Measurements from ENCODE around the gene ROBO2.

ROBO2 gene

DNA sequence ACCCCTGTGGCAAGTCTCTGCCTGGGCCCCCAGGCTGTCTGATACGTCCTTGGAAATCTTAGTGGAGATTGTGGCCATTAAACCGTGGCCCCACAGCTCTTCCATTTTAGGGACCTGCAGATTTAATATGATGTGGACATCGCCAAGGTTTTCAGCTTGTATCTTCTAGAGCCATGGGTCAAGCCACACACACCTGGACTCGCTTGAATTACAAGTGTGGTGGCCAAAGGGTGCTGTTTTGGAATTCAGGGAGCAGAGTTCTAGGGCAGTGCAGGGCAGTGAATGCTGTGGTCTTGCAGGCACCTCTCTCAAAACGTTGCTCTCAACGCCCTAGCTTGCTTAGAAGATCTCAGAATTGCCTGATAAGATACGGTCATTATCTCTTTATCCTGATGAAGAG lies 211.2 kb downstream of the ROBO2 start:
- Histone ChIP-seq H3K4me1 (ENCODE audit: control insufficient read depth in 1 of 2, insufficient read depth in 2 of 2, low read length in 2 of 2) (no peaks in the 10 kb centered on the region), H2AFZ (ENCODE audit: insufficient read depth, low read length, poor library complexity) (no peak overlapping the region), H3K18ac (ENCODE audit: low read length) (no peak overlapping the region), H4K8ac (ENCODE audit: low read depth, low read length) (no peak overlapping the region), H3K27ac (ENCODE audit: low read depth, low read length) (no peak overlapping the region), H4K91ac (ENCODE audit: low read depth, low read length) (no peak overlapping the region), H3K27me3 (ENCODE audit: insufficient read depth, low read length) (no peaks in the 10 kb centered on the region), H3K4me3 (ENCODE audit: low read depth, low read length) (no peak overlapping the region), H3K4me2 (ENCODE audit: low read length) (no peak overlapping the region), H3K9me3 (ENCODE audit: insufficient read depth, low read depth, low read length) (no peaks in the 10 kb centered on the region), H3K23ac (ENCODE audit: low read length) (peak overlapping the region; percentile 68), H3K79me1 (ENCODE audit: low read length) (no peaks in the 10 kb centered on the region), H3K9ac (ENCODE audit: low read length) (no peak overlapping the region), H3K14ac (ENCODE audit: low read length) (no peak overlapping the region), H2BK12ac (ENCODE audit: low read length) (no peak overlapping the region), H4K12ac (ENCODE audit: low read depth, low read length) (no peak overlapping the region), H3K4ac (ENCODE audit: low read depth, low read length) (no peak overlapping the region), H3K79me2 (ENCODE audit: control insufficient read depth, insufficient read depth, low read length, poor library complexity) (no peaks in the 10 kb centered on the region), H3K36me3 (ENCODE audit: control insufficient read depth in 1 of 2, insufficient read depth in 2 of 2, low read length in 2 of 2) (no peaks in the 10 kb centered on the region), H2BK120ac (ENCODE audit: insufficient read depth, low read length, poor library complexity) (no peak overlapping the region), H2BK5ac (ENCODE audit: low read depth, low read length, poor library complexity) (no peak overlapping the region), H2AK5ac (ENCODE audit: low read length) (no peak overlapping the region)
- WGBS (ENCODE audit: extremely low coverage, insufficient coverage, insufficient read length), result no CpG with 5 or more reads among the region's 7 CpGs
- DNase-seq, result no peak

DNA sequence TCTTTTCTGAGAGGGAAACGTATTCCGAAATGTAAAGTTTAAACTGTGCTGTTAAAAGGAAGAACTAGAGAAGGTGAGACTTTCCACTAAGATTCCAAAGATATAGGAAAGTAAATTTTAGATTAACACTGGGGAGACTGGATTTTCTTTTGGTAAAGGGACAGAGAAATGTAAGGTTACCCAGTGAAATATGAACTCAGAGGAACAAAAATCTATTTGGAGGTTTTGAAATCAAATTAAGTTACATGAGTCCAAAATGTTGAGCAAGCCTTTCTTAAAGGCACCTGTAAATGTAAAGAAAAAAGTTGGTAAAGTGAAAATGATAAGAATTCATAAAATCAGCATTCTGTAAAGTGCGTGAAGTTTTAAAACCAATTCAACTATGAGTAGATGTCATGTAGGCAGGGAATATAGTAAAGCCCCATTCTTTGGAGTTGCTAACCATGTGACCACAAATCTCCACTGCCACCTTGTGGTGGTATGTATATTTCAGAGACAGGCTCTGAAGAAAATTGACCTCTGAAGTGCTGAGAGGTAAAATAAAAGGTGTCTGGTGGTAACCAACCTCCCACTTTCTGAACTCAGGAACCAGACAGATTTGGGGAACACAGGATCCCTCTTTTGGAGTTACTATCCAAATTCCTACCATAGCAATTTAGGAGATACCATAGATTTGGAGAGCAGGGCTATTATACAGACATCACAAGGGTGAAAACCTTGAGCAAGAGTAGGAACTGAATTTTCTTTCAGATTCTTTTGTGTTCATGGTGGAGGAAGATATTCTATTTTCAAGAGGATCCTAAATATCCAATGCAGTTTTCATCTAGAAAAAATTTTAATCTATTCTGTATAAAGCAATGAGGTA lies 215.3 kb downstream of the ROBO2 start:
- no peak overlapping the region for H3K23ac ChIP-seq (ENCODE audit: low read length)
- no peak overlapping the region for H2BK12ac ChIP-seq (ENCODE audit: low read length)

DNA sequence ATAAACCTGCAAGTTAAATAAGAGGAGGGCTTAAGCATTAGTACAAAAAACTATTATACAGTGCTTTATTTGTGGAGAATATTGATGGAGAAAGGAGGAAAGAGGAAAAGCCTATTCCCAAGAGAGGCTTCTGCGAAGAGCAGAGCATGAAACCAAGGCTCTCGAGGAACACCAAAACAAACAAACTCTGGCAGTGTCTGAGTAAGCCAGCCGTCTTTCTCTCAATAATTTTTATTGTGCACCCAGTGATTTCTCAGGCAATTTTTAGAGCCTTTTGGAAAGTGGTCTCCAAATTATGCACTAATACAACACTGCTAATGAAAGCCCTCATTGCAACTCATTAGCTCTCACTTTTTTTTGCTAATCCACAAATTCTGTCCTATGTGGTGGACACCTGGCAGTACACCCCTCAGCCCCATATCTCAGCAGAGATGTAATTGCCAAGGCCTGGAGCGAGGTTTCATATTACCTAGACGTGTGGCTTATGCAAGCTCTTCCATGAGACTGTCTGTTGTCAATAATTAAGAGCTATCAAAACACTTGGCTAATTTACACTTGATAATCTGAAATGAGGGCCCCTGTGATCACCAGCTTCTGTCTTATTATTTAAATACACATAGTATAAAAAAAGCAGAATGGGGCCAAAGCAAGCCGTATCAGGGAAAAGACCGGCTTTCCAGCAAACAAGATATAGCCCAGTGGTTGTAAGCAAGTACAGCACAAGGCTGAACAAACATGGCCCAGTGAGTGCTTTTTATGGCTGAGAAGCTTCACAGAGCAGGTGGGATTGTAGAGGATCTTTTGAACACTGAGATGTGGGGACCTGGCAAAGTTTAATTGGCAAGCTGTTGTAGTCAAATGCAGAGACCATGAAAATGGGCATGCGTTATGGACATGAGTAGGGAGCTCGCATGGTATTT lies 216.9 kb downstream of the ROBO2 start:
- Histone ChIP-seq H4K8ac (ENCODE audit: low read depth, low read length) (no peak overlapping the region), H3K4me3 (ENCODE audit: low read depth, low read length) (no peak overlapping the region), H3K4ac (ENCODE audit: low read depth, low read length) (no peak overlapping the region), H3K36me3 (ENCODE audit: control insufficient read depth in 1 of 2, insufficient read depth in 2 of 2, low read length in 2 of 2) (no peaks in the 10 kb centered on the region), H3K18ac (ENCODE audit: low read length) (no peak overlapping the region), H2BK120ac (ENCODE audit: insufficient read depth, low read length, poor library complexity) (no peak overlapping the region), H3K4me2 (ENCODE audit: low read length) (no peak overlapping the region), H3K23ac (ENCODE audit: low read length) (no peak overlapping the region), H3K9me3 (ENCODE audit: insufficient read depth, low read depth, low read length) (no peaks in the 10 kb centered on the region), H2BK5ac (ENCODE audit: low read depth, low read length, poor library complexity) (no peak overlapping the region), H3K4me1 (ENCODE audit: control insufficient read depth in 1 of 2, insufficient read depth in 2 of 2, low read length in 2 of 2) (no peaks in the 10 kb centered on the region), H3K27me3 (ENCODE audit: insufficient read depth, low read length) (no peaks in the 10 kb centered on the region), H3K9ac (ENCODE audit: low read length) (no peak overlapping the region), H3K79me1 (ENCODE audit: low read length) (no peaks in the 10 kb centered on the region), H4K91ac (ENCODE audit: low read depth, low read length) (no peak overlapping the region), H3K27ac (ENCODE audit: low read depth, low read length) (no peak overlapping the region), H3K14ac (ENCODE audit: low read length) (no peak overlapping the region), H4K12ac (ENCODE audit: low read depth, low read length) (no peak overlapping the region), H3K79me2 (ENCODE audit: control insufficient read depth, insufficient read depth, low read length, poor library complexity) (no peaks in the 10 kb centered on the region), H2AK5ac (ENCODE audit: low read length) (no peak overlapping the region), H2AFZ (ENCODE audit: insufficient read depth, low read length, poor library complexity) (no peak overlapping the region), H2BK12ac (ENCODE audit: low read length) (no peak overlapping the region)
- WGBS (ENCODE audit: extremely low coverage, insufficient coverage, insufficient read length), result no CpG with 5 or more reads among the region's 9 CpGs
- no peak for DNase-seq

More for the DNA sequence above, 215.3 kb downstream of the ROBO2 start:
- H3K4me3 ChIP-seq (ENCODE audit: low read depth, low read length), result no peak overlapping the region
- H3K9ac ChIP-seq (ENCODE audit: low read length), result no peak overlapping the region
- no peak overlapping the region for H2BK120ac ChIP-seq (ENCODE audit: insufficient read depth, low read length, poor library complexity)
- no peak overlapping the region for H2AFZ ChIP-seq (ENCODE audit: insufficient read depth, low read length, poor library complexity)
- H3K4me1 ChIP-seq (ENCODE audit: control insufficient read depth in 1 of 2, insufficient read depth in 2 of 2, low read length in 2 of 2), result no peaks in the 10 kb centered on the region
- no peak overlapping the region for H4K12ac ChIP-seq (ENCODE audit: low read depth, low read length)
- H3K14ac ChIP-seq (ENCODE audit: low read length), result no peak overlapping the region
- no peak overlapping the region for H3K4ac ChIP-seq (ENCODE audit: low read depth, low read length)
- H4K8ac ChIP-seq (ENCODE audit: low read depth, low read length), result no peak overlapping the region
- H3K18ac ChIP-seq (ENCODE audit: low read length), result no peak overlapping the region
- no peaks in the 10 kb centered on the region for H3K9me3 ChIP-seq (ENCODE audit: insufficient read depth, low read depth, low read length)
- no peak overlapping the region for H3K4me2 ChIP-seq (ENCODE audit: low read length)
- no peak overlapping the region for H2AK5ac ChIP-seq (ENCODE audit: low read length)
- no peaks in the 10 kb centered on the region for H3K79me2 ChIP-seq (ENCODE audit: control insufficient read depth, insufficient read depth, low read length, poor library complexity)
- WGBS (ENCODE audit: extremely low coverage, insufficient coverage, insufficient read length), result no CpG with 5 or more reads among the region's 3 CpGs
- DNase-seq, result peak; percentile 11 to 68
- H2BK5ac ChIP-seq (ENCODE audit: low read depth, low read length, poor library complexity), result no peak overlapping the region
- no peak overlapping the region for H4K91ac ChIP-seq (ENCODE audit: low read depth, low read length)
- H3K36me3 ChIP-seq (ENCODE audit: control insufficient read depth in 1 of 2, insufficient read depth in 2 of 2, low read length in 2 of 2), result no peaks in the 10 kb centered on the region
- H3K79me1 ChIP-seq (ENCODE audit: low read length), result no peaks in the 10 kb centered on the region
- H3K27ac ChIP-seq (ENCODE audit: low read depth, low read length), result no peak overlapping the region
- H3K27me3 ChIP-seq (ENCODE audit: insufficient read depth, low read length), result no peaks in the 10 kb centered on the region

DNA sequence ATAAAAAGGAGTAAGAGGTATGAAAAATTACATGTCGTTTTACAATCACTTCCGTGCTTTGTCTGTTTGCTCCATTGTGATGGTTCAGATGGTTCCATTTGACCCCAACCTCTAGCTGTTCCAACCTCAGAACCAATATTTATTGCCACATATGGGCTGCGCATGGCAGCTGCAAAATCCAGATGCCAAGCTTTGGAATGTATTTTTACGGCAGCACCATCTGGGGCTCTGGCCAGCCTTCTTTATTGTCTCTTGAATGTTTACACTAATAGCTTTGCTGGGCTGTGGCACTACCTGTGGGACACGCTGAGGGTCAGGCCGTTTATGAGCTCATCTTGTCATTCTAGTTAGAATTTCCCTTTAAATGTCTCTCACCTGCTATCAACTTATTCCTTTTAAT lies 219.8 kb downstream of the ROBO2 start:
- no peak overlapping the region for H2AK5ac ChIP-seq (ENCODE audit: low read length)
- no peak overlapping the region for H2BK5ac ChIP-seq (ENCODE audit: low read depth, low read length, poor library complexity)
- H3K27me3 ChIP-seq (ENCODE audit: insufficient read depth, low read length), result no peaks in the 10 kb centered on the region
- no peak overlapping the region for H3K23ac ChIP-seq (ENCODE audit: low read length)
- H3K4me3 ChIP-seq (ENCODE audit: low read depth, low read length), result no peak overlapping the region
- H3K9ac ChIP-seq (ENCODE audit: low read length), result no peak overlapping the region
- H3K9me3 ChIP-seq (ENCODE audit: insufficient read depth, low read depth, low read length), result no peaks in the 10 kb centered on the region
- WGBS (ENCODE audit: extremely low coverage, insufficient coverage, insufficient read length), result no CpG with 5 or more reads among the region's 6 CpGs
- no peaks in the 10 kb centered on the region for H3K36me3 ChIP-seq (ENCODE audit: control insufficient read depth in 1 of 2, insufficient read depth in 2 of 2, low read length in 2 of 2)
- H4K91ac ChIP-seq (ENCODE audit: low read depth, low read length), result no peak overlapping the region
- no peaks in the 10 kb centered on the region for H3K79me1 ChIP-seq (ENCODE audit: low read length)
- no peak overlapping the region for H2BK120ac ChIP-seq (ENCODE audit: insufficient read depth, low read length, poor library complexity)
- no peak overlapping the region for H3K14ac ChIP-seq (ENCODE audit: low read length)
- no peak overlapping the region for H3K4ac ChIP-seq (ENCODE audit: low read depth, low read length)
- H2BK12ac ChIP-seq (ENCODE audit: low read length), result no peak overlapping the region
- DNase-seq, result no peak
- no peak overlapping the region for H3K4me2 ChIP-seq (ENCODE audit: low read length)
- no peak overlapping the region for H3K18ac ChIP-seq (ENCODE audit: low read length)
- no peak overlapping the region for H3K27ac ChIP-seq (ENCODE audit: low read depth, low read length)
- H3K79me2 ChIP-seq (ENCODE audit: control insufficient read depth, insufficient read depth, low read length, poor library complexity), result no peaks in the 10 kb centered on the region
- H4K8ac ChIP-seq (ENCODE audit: low read depth, low read length), result no peak overlapping the region
- H3K4me1 ChIP-seq (ENCODE audit: control insufficient read depth in 1 of 2, insufficient read depth in 2 of 2, low read length in 2 of 2), result no peaks in the 10 kb centered on the region
- H4K12ac ChIP-seq (ENCODE audit: low read depth, low read length), result no peak overlapping the region
- no peak overlapping the region for H2AFZ ChIP-seq (ENCODE audit: insufficient read depth, low read length, poor library complexity)

All from trophoblast cell (in vitro differentiated cells and primary cell).